COR-L47 (cell line): ENCODE measurements around the gene SFMBT1.
"Not testable (repeated sequence)": the region's sequence is repeated elsewhere in the genome, so short reads cannot be mapped to it uniquely, and the experiment has no call there.

Experiments
- DNase-seq: peaks from one replicate; lab custom pipeline; 2025; lab: John Stamatoyannopoulos, UW

Gene SFMBT1

DNA sequence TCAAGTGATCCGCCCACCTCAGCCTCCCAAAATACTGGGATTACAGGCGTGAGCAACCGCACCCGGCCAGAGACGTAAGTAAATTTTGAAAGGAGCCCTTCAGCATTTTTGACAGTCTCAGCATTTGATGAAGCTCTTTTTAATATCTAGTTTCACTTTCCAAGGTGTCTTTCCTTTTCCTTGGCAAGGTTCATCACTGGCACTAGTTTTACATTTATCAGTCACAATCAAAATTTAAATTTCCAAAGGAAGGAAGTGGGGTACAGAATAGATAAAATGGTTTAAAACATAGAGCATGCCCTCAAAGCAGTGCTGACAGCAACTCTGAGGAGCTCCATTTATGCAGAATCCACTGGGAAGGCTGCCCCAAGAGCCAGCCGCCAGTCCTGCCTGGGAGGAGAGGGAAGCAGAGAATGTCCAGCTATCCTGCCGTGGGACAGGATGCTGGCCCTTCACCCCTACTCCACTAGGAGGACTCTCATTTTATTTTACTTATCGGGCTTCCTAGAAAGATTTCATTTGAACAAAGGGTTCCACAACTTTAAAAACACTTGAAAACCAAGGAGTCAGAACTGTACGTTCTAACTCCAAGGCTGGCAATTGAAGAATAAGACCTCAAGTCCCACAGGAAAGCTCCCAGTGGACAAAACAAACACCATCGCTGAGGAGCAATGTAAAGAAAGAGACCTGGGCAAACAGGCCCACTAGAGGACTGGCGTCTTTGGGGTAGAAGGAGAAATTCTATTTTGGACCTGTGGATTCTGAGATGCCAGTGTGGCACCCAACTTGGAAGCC lies 9.9 kb downstream of the SFMBT1 start:
- DNase-seq = no peak

DNA sequence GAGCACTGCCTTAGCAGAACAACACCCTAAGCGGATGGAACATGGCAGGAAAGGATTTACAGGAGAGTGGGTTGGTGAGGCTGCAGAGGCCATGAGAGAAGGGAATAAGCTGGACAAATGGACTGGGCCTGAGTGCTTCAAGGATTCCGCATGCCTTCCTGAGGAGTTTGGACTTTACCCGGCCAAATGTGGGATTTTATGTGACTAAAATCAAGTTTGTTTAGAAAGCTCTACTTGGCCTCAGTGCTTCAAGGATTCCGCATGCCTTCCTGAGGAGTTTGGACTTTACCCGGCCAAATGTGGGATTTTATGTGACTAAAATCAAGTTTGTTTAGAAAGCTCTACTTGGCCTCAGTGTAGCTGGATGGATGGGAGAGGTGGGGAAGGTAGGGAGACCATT lies 10.9 kb downstream of the SFMBT1 start:
- DNase-seq = not testable (repeated sequence)

DNA sequence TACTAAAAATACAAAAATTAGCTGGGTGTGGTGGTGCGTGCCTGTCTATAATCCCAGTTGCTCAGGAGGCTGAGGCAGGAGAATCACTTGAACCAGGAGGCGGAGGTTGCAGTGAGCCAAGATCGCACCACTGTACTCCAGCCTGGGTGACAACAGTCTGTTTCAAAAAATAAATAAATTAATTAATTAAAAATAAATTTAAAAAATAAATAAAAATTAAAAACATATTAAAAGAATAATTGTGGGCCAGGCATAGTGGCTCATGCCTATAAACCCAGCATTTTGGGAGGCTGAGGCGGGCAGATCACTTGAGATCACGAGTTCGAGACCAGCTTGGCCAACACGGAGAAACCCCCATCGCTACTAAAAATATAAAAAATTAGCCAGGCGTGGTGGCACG lies 11.5 kb downstream of the SFMBT1 start:
- DNase-seq = not testable (repeated sequence)

DNA sequence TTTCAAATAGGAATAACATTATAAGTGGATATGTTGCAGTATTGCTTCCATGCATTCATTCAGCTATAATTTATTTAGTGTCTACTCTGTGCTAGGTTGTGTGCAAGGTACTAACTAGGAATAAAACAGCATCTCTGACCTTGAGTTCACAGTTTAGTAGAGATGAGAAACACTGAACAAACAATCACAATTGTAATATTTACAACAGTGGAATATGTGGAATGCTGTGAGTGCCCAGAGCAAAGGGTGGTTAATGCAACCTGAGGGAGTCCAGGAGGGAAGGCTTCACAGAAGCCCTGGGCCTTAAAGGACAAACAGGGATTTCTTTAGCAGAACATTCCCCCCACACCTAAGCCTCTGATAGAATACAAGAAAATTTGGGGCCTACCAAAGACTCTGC lies 13.3 kb downstream of the SFMBT1 start:
- DNase-seq = no peak

DNA sequence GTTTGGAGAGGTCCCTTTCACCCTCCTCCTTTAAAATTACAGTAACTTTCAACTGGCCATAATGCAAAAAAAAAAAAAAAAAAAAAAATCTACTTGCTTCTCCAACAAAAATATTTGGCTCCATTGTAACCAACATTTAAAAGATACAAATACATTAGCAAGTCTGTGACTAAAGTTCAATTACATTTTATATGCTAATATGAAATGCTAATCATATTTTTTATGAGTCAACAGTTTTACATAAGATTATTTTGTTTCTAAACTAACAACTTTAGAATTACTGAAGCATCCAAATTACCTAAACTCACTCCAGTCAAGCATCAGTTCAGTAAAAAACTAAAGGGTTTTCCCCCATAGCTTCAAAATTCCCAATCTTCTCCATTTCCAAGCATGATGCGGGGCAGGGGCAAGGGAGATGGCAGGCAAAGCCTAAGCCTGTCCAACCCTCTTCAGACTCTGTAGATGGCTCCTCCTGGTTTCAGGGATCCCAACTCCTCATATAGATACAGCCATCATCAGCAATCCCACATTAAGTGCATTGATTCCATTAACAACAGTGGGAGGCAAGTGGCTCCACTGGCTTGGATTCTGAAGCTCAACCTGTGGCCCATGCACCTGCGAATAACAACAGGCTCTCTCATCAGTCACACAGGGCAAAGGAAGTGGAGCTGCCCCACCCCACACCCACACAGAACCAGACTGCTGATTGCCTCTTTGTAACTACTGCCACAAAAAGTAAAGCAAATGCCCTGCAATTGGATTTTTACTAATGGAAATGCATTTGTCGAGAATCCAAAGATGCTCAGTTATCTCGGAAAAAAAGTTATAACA lies 15.0 kb downstream of the SFMBT1 start:
- no peak for DNase-seq

DNA sequence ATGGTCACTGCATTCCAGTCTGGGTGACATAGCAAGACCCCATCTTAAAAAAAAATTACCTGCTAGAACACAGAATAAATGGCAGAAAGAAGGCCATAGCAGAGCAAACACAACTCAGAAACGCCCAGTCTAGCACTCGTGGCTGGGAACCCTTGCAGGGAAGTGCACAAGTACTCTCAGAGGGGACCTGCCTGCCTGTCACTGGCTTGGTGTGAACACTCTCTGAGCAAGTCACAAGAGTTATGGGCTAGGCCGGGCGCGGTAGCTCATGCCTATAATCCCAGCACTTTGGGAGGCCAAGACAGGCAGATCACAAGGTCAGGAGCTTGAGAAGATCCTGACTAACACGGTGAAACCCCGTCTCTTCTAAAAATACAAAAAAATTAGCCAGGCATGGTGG lies 17.2 kb downstream of the SFMBT1 start:
- DNase-seq = no peak

DNA sequence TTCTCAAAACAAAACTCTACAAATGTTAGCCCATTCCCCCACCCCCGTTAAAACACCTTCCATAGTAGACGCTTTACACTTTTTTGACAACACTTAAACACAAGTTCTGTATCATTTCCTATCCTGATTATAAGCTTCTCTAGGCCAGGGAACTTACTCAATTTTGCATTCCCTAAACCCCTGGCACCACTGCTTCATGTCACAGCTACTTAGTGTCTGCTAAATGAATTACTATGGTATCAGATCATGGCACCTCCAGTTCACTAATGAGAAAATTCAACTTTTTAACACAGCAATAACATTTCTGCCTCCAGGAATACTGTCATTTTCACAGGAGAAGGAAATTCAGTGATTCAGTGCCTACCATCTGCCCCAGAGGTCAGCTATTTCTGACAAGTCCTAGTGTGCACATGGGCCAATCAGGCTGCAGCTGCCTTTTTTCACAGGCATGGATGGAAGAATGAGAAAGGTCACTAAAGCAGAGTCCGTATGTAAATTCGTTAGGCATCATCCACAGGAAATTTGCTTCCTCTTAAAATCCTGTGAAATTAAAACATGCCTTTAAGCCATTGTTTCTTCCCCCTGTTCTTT lies 18.5 kb downstream of the SFMBT1 start:
- DNase-seq = no peak

DNA sequence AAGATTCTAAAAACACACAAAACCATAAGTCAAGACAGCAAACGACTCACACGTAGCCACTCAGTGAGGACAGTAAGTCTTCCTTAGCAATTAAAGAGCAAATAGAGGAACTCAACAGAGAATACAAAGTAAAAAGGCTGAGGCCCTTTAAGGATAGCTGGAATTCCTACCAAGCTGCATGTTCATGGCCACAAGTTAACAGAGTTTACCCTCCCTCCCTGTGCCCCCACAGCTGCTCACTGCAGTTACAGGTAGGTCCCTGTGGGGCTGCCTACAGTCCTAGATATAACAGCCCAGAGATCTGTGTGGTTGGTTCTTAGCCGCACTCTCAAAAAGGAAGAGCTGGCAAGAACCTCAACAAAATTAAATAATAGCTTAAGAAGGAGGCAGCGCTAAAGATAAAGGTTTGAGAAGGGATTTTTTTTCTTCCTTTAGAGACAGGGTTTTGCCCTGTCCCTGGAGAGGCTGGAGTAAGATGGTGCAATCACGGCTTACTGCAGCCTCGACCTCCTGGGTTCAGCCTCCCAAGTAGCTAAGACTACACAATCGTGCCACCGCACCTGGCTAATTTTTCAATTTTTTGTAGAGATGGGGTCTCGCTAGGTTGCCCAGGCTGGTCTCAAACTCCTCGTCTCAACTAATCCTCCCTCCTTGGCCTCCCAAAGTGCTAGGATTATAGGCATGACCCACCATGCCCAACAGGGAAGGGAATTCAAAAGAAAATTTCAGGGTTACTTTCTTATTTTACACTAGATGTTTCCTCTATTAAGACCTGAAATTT lies 19.3 kb downstream of the SFMBT1 start:
- no peak for DNase-seq

DNA sequence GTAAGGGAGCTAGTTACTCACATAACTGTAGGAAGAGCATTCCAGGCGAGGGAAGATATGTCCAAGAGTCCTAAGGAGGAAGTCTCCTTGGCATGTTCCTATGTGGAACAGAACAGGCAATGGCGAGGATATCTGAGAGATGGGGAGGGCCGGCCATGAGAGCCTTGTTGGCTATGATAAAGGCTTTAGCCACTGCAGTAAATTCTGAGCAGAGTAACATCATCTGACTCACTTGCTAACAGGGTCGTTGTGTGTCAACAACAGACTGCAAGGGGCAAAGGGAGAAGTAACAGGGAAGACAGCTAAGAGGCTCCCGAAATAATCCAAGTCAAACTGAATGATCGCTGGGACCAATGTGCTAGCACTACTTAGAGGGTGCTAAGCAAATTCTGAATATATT lies 21.6 kb downstream of the SFMBT1 start:
- DNase-seq = no peak

DNA sequence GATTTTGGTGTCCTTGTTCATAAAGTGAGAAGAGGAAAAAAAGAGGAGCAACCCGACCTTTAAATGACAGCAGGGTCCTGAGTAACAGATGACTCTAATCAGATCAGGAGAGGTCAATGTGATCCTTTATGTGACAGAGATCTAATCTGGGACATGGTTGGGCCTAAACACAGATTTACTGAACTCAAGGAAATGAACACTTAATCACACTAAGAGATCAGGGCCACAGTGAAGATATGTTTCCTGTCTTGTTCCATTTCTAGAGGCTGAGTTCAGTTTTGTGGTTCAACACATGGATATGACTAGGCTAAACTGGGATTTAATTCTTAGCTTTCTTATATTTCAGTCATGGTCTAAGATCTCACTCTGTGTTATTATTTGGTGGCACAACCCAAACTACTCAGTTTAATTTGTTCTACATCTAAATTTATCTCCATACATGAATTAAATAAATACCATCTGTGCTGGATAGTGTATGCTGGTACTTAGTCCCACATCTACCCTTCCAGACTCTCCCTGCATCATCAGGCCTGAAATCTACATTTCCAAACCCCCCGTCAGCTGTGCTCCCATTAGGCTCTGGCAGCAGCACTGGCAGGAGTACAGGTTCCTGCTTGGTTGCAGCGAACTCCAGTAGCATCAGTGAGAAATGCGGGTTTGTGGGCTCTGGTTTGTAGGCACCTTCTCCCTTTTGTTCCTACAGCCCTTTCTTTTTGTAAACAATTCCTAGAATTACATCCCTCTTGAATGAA lies 22.6 kb downstream of the SFMBT1 start:
- DNase-seq = no peak

DNA sequence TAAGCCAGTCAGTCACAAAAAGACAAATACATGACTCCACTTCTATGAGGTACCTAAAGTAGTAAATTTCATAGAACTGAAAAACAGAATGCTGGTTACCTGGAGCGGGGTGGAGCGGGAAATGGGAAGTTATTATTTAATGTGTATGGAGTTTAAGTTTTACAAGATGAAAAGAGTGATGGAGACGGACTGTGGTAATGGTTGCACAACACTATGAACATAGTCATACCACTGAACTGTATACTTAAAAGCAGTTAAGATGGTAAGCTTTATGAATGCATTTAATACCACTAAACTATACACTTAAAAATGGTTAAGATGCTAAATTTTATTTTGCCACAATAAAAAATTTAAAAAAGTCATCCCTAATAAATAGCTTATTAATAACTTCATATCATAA lies 23.2 kb downstream of the SFMBT1 start:
- no peak for DNase-seq

DNA sequence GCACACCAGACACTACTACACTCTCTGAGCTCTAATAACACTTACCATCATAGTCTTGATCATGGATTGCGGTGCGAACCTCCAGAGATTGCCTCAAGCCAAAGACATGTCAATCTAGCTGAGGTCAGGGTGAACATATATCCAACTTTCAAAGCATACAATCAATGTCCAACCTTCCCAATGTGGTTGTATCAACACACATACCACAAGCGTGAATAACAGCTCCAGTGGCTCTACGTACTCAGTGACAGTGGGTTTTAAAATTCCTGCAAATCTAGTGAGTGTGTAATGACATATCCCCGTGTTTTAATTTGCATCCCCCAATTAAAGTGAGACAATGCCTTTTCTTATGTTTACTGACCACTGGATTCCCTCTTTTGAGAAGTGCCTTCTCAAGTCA lies 29.6 kb downstream of the SFMBT1 start:
- DNase-seq = no peak

DNA sequence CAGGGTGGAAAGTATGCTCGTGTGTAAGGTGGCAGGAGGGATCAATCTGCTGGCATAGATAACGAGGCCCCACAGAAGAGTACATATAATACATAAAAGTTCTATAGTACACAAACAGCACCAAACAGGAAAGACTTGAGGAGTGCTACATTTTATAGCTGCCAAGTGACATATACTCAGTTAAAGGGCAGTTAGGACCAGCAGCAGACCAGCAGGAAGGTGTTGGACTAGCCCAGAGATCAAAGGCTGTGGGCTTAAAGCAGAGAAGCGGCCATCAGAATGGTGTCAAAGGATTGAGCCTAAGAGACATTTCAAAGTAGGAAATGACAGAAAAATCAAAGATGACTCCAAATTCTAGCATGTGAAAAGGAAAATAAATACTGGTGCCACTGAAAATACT lies 34.5 kb downstream of the SFMBT1 start:
- no peak for DNase-seq

DNA sequence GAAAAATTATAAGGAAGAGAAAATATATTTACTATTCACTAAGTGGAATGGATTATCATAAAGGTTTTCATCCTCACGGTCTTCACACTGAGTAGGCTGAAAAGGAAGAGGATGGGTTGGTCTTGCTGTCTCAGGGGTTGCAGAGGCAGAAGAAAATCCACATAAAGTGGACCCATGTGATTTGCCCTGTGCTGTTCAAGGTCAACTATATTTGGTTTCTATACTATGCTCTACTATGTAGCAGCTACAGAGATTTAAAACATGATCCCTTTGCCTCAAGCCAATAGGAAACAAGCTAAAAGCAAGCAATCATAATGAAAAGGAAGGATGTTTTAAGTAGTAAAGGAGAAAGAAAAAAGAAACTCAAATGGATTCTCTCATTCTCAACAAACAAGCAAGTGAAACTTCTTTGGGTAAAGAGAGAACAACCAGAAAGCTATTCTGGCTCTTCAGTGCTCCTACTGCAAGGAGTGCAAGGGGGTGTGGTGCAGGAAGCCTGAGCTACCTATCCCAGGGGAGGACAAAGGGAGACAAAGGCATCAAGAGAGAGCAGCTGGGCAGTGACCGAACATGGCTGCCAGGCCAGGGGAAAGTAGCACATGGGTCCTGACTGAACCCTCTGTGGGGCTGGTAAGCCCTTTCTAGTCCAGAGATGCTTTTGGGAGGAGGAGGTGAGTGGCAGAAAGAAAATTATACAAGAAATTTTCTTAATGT lies 35.9 kb downstream of the SFMBT1 start:
- no peak for DNase-seq

DNA sequence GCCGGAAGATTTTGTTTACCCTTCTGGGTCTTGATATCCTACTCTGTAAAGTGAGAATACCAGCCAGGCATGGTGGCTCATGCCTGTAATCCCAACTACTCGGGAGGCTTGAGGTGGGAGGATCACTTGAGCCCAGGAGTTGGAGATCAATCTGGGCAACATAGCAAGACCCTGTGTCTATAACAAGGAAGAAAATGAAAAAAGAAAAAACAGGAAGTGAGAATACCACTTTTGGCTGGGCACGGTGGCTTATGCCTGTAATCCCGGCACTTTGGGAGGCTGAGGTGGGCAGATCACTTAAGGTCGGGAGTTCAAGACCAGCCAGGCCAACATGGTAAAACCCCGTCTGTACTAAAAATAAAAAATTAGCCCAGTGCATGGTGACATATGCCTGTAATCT lies 36.9 kb downstream of the SFMBT1 start:
- DNase-seq = no peak

DNA sequence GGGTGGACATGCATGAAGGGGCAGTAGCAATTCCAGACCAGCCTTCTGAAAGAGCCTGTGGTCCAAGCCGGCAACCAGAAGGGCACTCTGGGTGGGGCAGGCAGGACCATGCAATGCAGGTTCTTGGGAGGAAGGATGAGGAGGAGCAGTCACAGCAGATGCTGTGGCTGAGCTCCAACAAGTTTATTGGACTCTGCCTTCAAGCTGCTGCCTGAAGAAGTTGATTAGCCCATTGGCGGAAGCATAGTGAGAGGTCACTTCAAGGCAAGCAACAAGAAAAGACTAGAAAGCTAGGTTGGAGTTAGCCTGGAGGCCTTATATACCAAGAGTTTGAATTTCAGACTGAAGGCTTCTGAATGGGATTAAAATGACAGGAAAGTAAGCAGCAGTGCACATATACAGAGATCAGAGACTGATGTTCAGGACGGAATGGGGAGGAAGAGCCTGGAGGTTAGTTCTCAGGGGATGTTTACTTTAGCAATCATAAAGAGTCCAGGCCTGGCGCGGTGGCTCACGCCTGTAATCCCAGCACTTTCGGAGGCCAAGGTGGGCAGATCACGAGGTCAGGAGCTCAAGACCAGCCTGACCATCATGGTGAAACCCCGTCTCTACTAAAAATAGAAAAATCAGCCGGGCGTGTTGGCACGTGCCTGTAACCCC lies 39.9 kb downstream of the SFMBT1 start:
- no peak for DNase-seq

DNA sequence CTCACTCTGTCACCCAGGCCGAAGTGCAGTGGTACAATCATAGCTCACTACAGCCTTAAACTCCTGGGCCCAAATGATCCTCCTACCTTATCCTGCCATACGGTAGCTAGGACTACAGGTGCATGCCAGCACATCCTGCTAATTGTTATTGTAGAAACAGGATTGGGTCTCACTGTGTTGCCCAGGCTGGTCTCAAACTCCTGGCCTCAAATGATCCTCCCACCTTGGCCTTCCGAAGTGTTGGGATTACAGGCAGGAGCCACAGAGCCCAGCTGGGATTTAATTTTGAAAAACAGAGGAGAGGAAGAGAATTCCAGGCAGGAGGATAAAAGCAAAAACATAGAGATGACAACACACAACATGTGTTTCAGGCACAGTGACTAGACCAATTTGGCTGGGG lies 40.5 kb downstream of the SFMBT1 start:
- no peak for DNase-seq

DNA sequence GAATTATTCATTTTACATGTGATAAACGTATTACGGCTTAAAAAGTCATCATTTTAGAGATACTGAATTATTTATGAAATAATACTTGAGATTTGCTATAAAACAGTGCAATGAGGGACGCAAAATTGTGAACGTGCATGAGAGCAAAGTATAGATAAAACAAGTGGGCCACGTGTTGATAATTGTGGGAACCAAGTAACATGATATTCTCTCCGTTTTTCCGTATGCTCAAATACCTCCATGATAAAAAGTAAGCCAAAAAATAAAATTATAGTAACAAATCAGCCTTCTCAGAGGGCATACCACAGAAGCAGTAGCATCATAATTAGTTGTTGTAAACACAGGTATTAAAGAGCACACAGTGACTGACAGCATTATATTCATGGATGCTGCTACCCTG lies 42.6 kb downstream of the SFMBT1 start:
- DNase-seq = no peak

DNA sequence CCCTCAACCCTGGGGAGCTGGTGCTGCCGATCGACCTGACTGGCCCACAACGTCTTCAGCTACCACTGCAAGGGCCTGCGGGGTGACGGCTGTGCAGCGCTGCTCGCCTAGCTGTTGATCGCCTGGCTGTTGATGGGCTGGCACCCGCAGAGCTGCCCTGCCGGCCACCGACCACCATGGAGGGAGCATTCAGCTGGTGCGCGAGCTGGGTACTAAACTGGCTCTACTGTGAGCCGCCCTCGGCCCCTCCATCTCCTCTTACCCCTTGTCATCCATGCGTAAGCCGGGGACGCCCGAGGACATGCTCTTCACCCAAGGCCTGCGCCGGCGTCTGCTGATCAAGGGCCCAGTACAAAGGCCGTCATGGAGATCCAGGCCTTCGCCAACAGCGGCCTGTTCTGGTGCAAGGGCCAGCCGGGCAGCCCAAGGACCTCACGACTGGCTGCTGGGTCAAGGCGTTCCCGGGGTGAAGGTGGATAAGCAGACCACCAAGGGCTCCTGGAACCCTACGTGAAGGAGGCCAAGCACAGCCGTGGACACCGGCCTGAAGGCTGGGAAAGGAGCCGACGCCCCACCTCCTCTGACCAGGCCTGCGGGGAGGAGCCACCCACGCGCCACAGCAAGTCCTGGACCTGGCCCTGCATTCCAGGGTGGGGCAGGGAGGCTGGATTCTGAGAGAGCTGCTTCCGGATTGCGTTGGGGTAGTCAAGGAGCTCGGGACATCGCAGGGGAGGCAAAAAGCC lies 46.9 kb downstream of the SFMBT1 start:
- DNase-seq = no peak

DNA sequence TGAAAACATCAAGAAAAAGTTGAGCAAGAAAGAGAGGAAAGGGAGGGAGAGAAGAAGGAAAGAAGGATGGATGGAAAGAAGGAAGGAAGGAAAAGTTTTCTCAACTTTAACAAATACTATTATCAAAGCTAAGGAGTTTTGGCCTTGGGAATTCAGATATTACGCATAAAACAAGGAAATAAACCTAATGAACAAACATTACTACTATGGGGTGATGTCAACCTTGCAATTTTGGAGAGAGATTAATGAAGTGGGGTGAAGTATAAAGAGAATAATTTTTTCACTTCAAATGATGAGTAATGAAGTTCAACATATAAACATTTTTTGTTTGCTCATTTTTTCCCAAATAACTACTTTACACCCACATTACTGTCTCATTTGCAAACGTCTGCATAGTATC lies 55.2 kb downstream of the SFMBT1 start:
- no peak for DNase-seq
